HepG2 (cell line): ENCODE measurements around the gene SLC35A1. TPM values are rescaled to one million over a fixed set of nuclear protein-coding genes. Genes with fewer than 3 reads are reported as not detected.
A peak's percentile ranks its signal among the peaks of the same experiment; 100 is the strongest.

Source experiments
- ATF1 ChIP-seq: IDR thresholded peaks from 2 replicates; pipeline ENCODE4 v1.6.1; 2016; ENCODE audit warnings: mild to moderate bottlenecking, control low read depth
- BCL6 ChIP-seq: IDR thresholded peaks from 2 replicates; pipeline ENCODE4 v1.6.1; 2016; ENCODE audit warnings: missing genetic modification reagents, missing compliant biosample characterization
- CREB1 ChIP-seq, 2 experiments: fragments of 450-650 bp in 1 of 2; IDR thresholded peaks; 2 replicates each; pipeline ENCODE4 v1.6.1; 2016 to 2017; ENCODE audit warnings: control low read depth in 1 of 2, mild to moderate bottlenecking in 1 of 2, missing compliant biosample characterization in 1 of 2, missing genetic modification characterization in 1 of 2
- FOSL2 ChIP-seq: sonication (generic); formaldehyde crosslinking; IDR thresholded peaks from 2 replicates; pipeline ENCODE4 v1.4.0; 2020; ENCODE audit warnings: missing genetic modification reagents
- FOXA1 ChIP-seq, 2 experiments: fragments of 450-650 bp in 1 of 2; sonication (generic) in 1 of 2; formaldehyde crosslinking in 1 of 2; IDR thresholded peaks; 2 replicates each; pipeline versions ENCODE4 v1.4.0 to v1.6.1; 2016 to 2020; ENCODE audit warnings: missing genetic modification reagents in 1 of 2
- GATA4 ChIP-seq: sonication (generic); IDR thresholded peaks from 2 replicates; pipeline ENCODE4 v1.6.1; 2016; ENCODE audit warnings: antibody characterized with exemption, low read depth, borderline replicate concordance
- HMG20A ChIP-seq: IDR thresholded peaks from 2 replicates; pipeline ENCODE4 v1.6.1; 2016; ENCODE audit warnings: borderline replicate concordance
- KLF16 ChIP-seq, 2 experiments: sonication (generic) in 1 of 2; formaldehyde crosslinking in 1 of 2; IDR thresholded peaks; 2 replicates each; pipeline versions ENCODE4 v1.6.1 to v1.8.0; 2016 to 2023; ENCODE audit warnings: missing genetic modification reagents in 2 of 2, missing compliant biosample characterization in 1 of 2
- PPARG ChIP-seq: conservative IDR thresholded peaks from 2 replicates; pipeline ENCODE4 v1.6.1; 2016; ENCODE audit warnings: missing biosample characterization, missing genetic modification reagents
- SAP130 ChIP-seq: IDR thresholded peaks from 2 replicates; pipeline ENCODE4 v1.6.1; 2016; ENCODE audit warnings: low read depth
- SIN3A ChIP-seq: IDR thresholded peaks from 2 replicates; pipeline ENCODE4 v1.6.1; 2011; ENCODE audit warnings: low read depth, mild to moderate bottlenecking, control low read depth, low read length, borderline replicate concordance
- SIX1 ChIP-seq: sonication (generic); formaldehyde crosslinking; IDR thresholded peaks from 2 replicates; pipeline ENCODE4 v1.4.0; 2020; ENCODE audit warnings: missing genetic modification reagents, borderline replicate concordance
- SKI ChIP-seq: fragments of 450-650 bp; IDR thresholded peaks from one replicate; pipeline ENCODE4 v1.6.1; 2018; ENCODE audit warnings: mild to moderate bottlenecking; ENCODE audit not compliant: partially characterized antibody
- SNAI1 ChIP-seq: sonication (generic); formaldehyde crosslinking; IDR thresholded peaks from 2 replicates; pipeline ENCODE4 v1.5.0; 2020; ENCODE audit warnings: mild to moderate bottlenecking, missing genetic modification reagents, borderline replicate concordance
- SP140L ChIP-seq: sonication (generic); formaldehyde crosslinking; IDR thresholded peaks from 2 replicates; pipeline ENCODE4 v1.4.0; 2020; ENCODE audit warnings: missing genetic modification reagents, borderline replicate concordance
- SPEN ChIP-seq: sonication (generic); formaldehyde crosslinking; IDR thresholded peaks from 2 replicates; pipeline ENCODE4 v1.5.1; 2020; ENCODE audit warnings: low read depth, mild to moderate bottlenecking, missing genetic modification reagents
- STAT5B ChIP-seq: sonication (generic); formaldehyde crosslinking; IDR thresholded peaks from 2 replicates; pipeline ENCODE4 v1.4.0; 2020; ENCODE audit warnings: missing genetic modification reagents
- ZBTB7B ChIP-seq: sonication (generic); formaldehyde crosslinking; IDR thresholded peaks from 2 replicates; pipeline ENCODE4 v1.4.0; 2020; ENCODE audit warnings: missing genetic modification reagents
- ZNF550 ChIP-seq: sonication (generic); formaldehyde crosslinking; IDR thresholded peaks from 2 replicates; pipeline ENCODE4 v1.4.0; 2020; ENCODE audit warnings: mild to moderate bottlenecking, missing genetic modification reagents, borderline replicate concordance
- ZNF672 ChIP-seq: sonication (generic); formaldehyde crosslinking; IDR thresholded peaks from 2 replicates; pipeline ENCODE4 v1.8.1; 2022; ENCODE audit warnings: missing genetic modification reagents
- polyA plus RNA-seq, 8 experiments: library from polyadenylated mRNA; depleted of rRNA in 3 of 8; stranded (reverse) in 7 of 8; unstranded in 1 of 8; fragments of >200 nt; fragmentation: Illumina TruSeq in 4 of 8; extraction: Trizol in 4 of 8; gene quantifications; 2 replicates each; pipeline versions ENCODE4 v1.2.1 to v1.2.3, GENCODE V29; 2011 to 2016; ENCODE audit warnings: low read depth in 4 of 8, missing spikeins in 1 of 8, mixed read lengths in 1 of 8; ENCODE audit not compliant: insufficient read depth in 1 of 8
- total RNA-seq, 5 experiments: library from RNA; depleted of rRNA; stranded (reverse); fragments of >200 nt; fragmentation: Illumina TruSeq; extraction: Trizol; gene quantifications; 2 replicates each; pipeline ENCODE4 v1.2.3, GENCODE V29; 2016; ENCODE audit warnings: low read depth in 1 of 5
- TF ChIP-seq, protein P1 (sequence below): sonication (generic); formaldehyde crosslinking; IDR thresholded peaks from 2 replicates; pipeline ENCODE4 v1.8.1; 2022; ENCODE audit warnings: low read depth, mild to moderate bottlenecking, missing genetic modification reagents
- TF ChIP-seq, protein P2 (sequence below): sonication (generic); formaldehyde crosslinking; IDR thresholded peaks from 2 replicates; pipeline ENCODE4 v1.4.0; 2020; ENCODE audit warnings: missing genetic modification reagents
- TF ChIP-seq, protein P3 (sequence below): sonication (generic); formaldehyde crosslinking; IDR thresholded peaks from 2 replicates; pipeline ENCODE4 v1.5.0; 2020; ENCODE audit warnings: mild to moderate bottlenecking, missing genetic modification reagents
- TF ChIP-seq, protein P4 (sequence below): IDR thresholded peaks from 2 replicates; pipeline ENCODE4 v1.6.1; 2018; ENCODE audit warnings: missing genetic modification reagents, mild to moderate bottlenecking, missing compliant biosample characterization

Gene SLC35A1
- total and polyA plus RNA-seq, 2 of the 13 experiments (the other 11 are each of a cell fraction or from before 2014, with no cell fraction given) = 24.8 to 25.1 TPM

DNA sequence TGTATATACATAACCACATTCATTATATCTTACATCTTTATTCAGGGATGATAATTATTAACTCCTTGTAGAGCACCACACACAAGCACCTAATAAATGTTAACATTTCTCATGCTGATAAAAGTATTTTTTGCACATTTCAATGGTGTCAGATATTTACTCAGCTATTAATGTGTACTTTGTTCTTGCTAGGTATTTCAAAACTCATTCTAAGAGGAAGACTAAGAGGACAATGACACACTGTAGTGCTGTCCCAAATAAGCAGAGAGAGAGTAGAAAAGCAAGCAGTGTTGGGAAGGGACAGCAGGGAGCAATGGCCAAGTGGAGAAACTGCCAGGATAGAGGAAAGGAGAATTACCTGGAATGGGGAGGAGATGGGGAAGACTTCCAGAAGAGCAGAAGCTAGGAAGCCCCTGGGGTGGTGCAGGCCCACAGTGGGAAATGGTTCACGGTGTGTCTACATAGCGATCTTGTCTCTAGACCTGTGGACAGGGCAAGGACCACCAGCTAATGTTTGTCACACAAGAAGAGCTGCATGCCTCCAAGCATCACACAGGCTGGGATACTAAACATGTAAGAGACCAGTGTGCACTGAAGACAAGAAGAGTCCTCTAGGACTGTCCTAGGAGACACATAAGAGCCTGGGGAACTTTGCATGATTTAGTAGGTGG, 61.7 kb downstream of the SLC35A1 start (continued):
- TF ChIP-seq, protein P1, sequence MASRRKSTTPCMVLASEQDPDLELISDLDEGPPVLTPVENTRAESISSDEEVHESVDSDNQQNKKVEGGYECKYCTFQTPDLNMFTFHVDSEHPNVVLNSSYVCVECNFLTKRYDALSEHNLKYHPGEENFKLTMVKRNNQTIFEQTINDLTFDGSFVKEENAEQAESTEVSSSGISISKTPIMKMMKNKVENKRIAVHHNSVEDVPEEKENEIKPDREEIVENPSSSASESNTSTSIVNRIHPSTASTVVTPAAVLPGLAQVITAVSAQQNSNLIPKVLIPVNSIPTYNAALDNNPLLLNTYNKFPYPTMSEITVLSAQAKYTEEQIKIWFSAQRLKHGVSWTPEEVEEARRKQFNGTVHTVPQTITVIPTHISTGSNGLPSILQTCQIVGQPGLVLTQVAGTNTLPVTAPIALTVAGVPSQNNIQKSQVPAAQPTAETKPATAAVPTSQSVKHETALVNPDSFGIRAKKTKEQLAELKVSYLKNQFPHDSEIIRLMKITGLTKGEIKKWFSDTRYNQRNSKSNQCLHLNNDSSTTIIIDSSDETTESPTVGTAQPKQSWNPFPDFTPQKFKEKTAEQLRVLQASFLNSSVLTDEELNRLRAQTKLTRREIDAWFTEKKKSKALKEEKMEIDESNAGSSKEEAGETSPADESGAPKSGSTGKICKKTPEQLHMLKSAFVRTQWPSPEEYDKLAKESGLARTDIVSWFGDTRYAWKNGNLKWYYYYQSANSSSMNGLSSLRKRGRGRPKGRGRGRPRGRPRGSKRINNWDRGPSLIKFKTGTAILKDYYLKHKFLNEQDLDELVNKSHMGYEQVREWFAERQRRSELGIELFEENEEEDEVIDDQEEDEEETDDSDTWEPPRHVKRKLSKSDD (CRISPR knock-in tag) = no peak
- TF ChIP-seq SNAI1 (CRISPR knock-in tag) (no peak), PPARG (CRISPR knock-in tag) (peak; percentile 67; the same call in 1 of the 2 replicates), SIN3A (no peak), SKI (peak; percentile 12), GATA4 (peak; percentile 55; the same call in 1 of the 2 replicates), ATF1 (CRISPR knock-in tag) (0 out of 2 replicates have a peak, but pooled peaks have one; percentile 13), ZBTB7B (CRISPR knock-in tag) (0 out of 2 replicates have a peak, but pooled peaks have one; percentile 44), ZNF550 (CRISPR knock-in tag) (no peak), SAP130 (peak; percentile 79), HMG20A (peak; percentile 94), KLF16 (CRISPR knock-in tag; IDR thresholded peaks at IDR 0.05) (peak in 1 of 2 experiments; percentile 25; a peak in 1 of 4 replicates), SIX1 (CRISPR knock-in tag) (peak; percentile 76; the same call in 1 of the 2 replicates), SP140L (CRISPR knock-in tag) (no peak), FOXA1 (IDR thresholded peaks at IDR 0.05) (peak; percentile 73), FOXA1 (CRISPR knock-in tag; IDR thresholded peaks at IDR 0.05) (peak; percentile 84), SPEN (CRISPR knock-in tag) (no peak), CREB1 (IDR thresholded peaks at IDR 0.05) (no peak), CREB1 (CRISPR knock-in tag; IDR thresholded peaks at IDR 0.05) (peak; percentile 52; the same call in 1 of the 2 replicates), FOSL2 (peak; percentile 56), ZNF672 (CRISPR knock-in tag) (no peak), STAT5B (0 out of 2 replicates have a peak, but pooled peaks have one; percentile 27), BCL6 (CRISPR knock-in tag) (peak; percentile 64)
- TF ChIP-seq, protein P2, sequence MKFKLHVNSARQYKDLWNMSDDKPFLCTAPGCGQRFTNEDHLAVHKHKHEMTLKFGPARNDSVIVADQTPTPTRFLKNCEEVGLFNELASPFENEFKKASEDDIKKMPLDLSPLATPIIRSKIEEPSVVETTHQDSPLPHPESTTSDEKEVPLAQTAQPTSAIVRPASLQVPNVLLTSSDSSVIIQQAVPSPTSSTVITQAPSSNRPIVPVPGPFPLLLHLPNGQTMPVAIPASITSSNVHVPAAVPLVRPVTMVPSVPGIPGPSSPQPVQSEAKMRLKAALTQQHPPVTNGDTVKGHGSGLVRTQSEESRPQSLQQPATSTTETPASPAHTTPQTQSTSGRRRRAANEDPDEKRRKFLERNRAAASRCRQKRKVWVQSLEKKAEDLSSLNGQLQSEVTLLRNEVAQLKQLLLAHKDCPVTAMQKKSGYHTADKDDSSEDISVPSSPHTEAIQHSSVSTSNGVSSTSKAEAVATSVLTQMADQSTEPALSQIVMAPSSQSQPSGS (CRISPR knock-in tag) = peak; percentile 82
- TF ChIP-seq, protein P3, sequence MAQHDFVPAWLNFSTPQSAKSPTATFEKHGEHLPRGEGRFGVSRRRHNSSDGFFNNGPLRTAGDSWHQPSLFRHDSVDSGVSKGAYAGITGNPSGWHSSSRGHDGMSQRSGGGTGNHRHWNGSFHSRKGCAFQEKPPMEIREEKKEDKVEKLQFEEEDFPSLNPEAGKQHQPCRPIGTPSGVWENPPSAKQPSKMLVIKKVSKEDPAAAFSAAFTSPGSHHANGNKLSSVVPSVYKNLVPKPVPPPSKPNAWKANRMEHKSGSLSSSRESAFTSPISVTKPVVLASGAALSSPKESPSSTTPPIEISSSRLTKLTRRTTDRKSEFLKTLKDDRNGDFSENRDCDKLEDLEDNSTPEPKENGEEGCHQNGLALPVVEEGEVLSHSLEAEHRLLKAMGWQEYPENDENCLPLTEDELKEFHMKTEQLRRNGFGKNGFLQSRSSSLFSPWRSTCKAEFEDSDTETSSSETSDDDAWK = no peak
- TF ChIP-seq, protein P4, sequence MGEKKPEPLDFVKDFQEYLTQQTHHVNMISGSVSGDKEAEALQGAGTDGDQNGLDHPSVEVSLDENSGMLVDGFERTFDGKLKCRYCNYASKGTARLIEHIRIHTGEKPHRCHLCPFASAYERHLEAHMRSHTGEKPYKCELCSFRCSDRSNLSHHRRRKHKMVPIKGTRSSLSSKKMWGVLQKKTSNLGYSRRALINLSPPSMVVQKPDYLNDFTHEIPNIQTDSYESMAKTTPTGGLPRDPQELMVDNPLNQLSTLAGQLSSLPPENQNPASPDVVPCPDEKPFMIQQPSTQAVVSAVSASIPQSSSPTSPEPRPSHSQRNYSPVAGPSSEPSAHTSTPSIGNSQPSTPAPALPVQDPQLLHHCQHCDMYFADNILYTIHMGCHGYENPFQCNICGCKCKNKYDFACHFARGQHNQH (CRISPR knock-in tag) = 0 out of 2 replicates have a peak, but pooled peaks have one; percentile 26
